Uterus (tissue), 2 donors: ENCODE results near the gene VPS72.

ENCODE experiments used
- CTCF ChIP-seq, 4 experiments: fragments of 200-600 bp in 2 of 4; fragments of 450-650 bp in 2 of 4; sonication (generic) in 2 of 4; IDR thresholded peaks; one replicate each; pipeline ENCODE4 v1.5.1; 2016 to 2019; ENCODE audit warnings: antibody characterized with exemption in 4 of 4, mild to moderate bottlenecking in 2 of 4, moderate library complexity in 1 of 4
- POLR2A ChIP-seq, 2 donors: fragments of 450-650 bp; IDR thresholded peaks; one replicate each; pipeline ENCODE4 v1.6.1; 2016; ENCODE audit warnings: antibody characterized with exemption in 2 of 2, mild to moderate bottlenecking in 1 of 2, moderate library complexity in 1 of 2

- TF ChIP-seq CTCF (IDR thresholded peaks at IDR 0.05) (no peak), POLR2A (IDR thresholded peaks at IDR 0.05) (no peak)
These were observed 57.5 kb downstream of the VPS72 start for GRCh38 chr1:151132335-151133017.
